Upper lobe of right lung (tissue), 1 donor: ENCODE data around the gene CECR2. TPM values are rescaled to one million over a fixed set of nuclear protein-coding genes. Genes with fewer than 3 reads are reported as not detected.

Experiments
- ATAC-seq: fragments of 200-7000 bp; cut with Tn5 transposase; one replicate; pipeline ENCODE4 v1.9.1; 2020; ENCODE audit warnings: mild to moderate bottlenecking, moderate library complexity
- DNase-seq: peaks from one replicate; pipeline ENCODE4 v3.0.0-alpha.2; 2020
- H3K27ac ChIP-seq: fragments of 200-600 bp; one replicate; pipeline ENCODE4 v1.8.0; 2022
- H3K27me3 ChIP-seq: fragments of 200-600 bp; one replicate; pipeline ENCODE4 v1.8.0; 2022; ENCODE audit warnings: mild to moderate bottlenecking
- H3K36me3 ChIP-seq: fragments of 200-600 bp; one replicate; pipeline ENCODE4 v1.8.0; 2022
- H3K4me1 ChIP-seq: fragments of 200-600 bp; one replicate; pipeline ENCODE4 v1.8.0; 2022
- H3K4me3 ChIP-seq: fragments of 200-600 bp; one replicate; pipeline ENCODE4 v1.8.0; 2022; ENCODE audit warnings: mild to moderate bottlenecking
- H3K9me3 ChIP-seq: fragments of 200-600 bp; one replicate; pipeline ENCODE4 v1.8.0; 2022
- CTCF ChIP-seq: fragments of 200-600 bp; IDR thresholded peaks from one replicate; pipeline ENCODE4 v1.8.0; 2022; ENCODE audit warnings: antibody characterized with exemption
- intact Hi-C: fragments of 100-400 bp; cut with DNase I; formaldehyde crosslinking; loops from one replicate; pipeline ENCODE4 v1.11.0; 2022
- total RNA-seq: library from RNA; stranded (reverse); fragmentation: NEBNext Ultra II Directional; extraction: Animal tissue kit (Norgen Biotek cat#: 25700); gene quantifications from one replicate; pipeline ENCODE4 v1.2.1, GENCODE V29; 2021
- donor health status: DM: no; HTN: yes; CAD: no; lungs with severe emphysema.

Gene CECR2
- total RNA-seq, 1 donor from 2014 or later, result 7.2 TPM

- no peak for ATAC-seq
- H3K4me3 ChIP-seq, result no peak overlapping the region
- H3K36me3 ChIP-seq, result no peaks in the 10 kb centered on the region
- DNase-seq, result no peak
- no peaks in the 10 kb centered on the region for H3K9me3 ChIP-seq
- no peak overlapping the region for H3K27ac ChIP-seq
- TF ChIP-seq CTCF, result no peak
- peaks cover 4% of the 10 kb centered on the region for H3K4me1 ChIP-seq
- intact Hi-C loops, result no loop called here
- H3K27me3 ChIP-seq, result no peaks in the 10 kb centered on the region
Measured at GRCh38 chr22:17343766-17344165, 25.5 kb upstream of the CECR2 start.

- Histone ChIP-seq H3K4me1 (peaks cover 4% of the 10 kb centered on the region), H3K4me3 (no peak overlapping the region), H3K27ac (no peak overlapping the region), H3K36me3 (no peaks in the 10 kb centered on the region), H3K27me3 (no peaks in the 10 kb centered on the region), H3K9me3 (no peaks in the 10 kb centered on the region)
- intact Hi-C loops, result no loop called here
- no peak for TF ChIP-seq CTCF
- ATAC-seq (no peak), DNase-seq (no peak)
Measured at GRCh38 chr22:17346578-17346977, 22.7 kb upstream of the CECR2 start.

- H3K27me3 ChIP-seq, result no peaks in the 10 kb centered on the region
- peaks cover 4% of the 10 kb centered on the region for H3K4me1 ChIP-seq
- no peak for TF ChIP-seq CTCF
- no peaks in the 10 kb centered on the region for H3K9me3 ChIP-seq
- intact Hi-C loops, result no loop called here
- no peak overlapping the region for H3K4me3 ChIP-seq
- ATAC-seq, result no peak
- no peaks in the 10 kb centered on the region for H3K36me3 ChIP-seq
- DNase-seq, result no peak
- H3K27ac ChIP-seq, result no peak overlapping the region
Measured at GRCh38 chr22:17347724-17348123, 21.5 kb upstream of the CECR2 start.

- no peaks in the 10 kb centered on the region for H3K9me3 ChIP-seq
- TF ChIP-seq CTCF, result no peak
- intact Hi-C loops, result no loop called here
- H3K27me3 ChIP-seq, result no peaks in the 10 kb centered on the region
- H3K4me3 ChIP-seq, result no peak overlapping the region
- H3K36me3 ChIP-seq, result no peaks in the 10 kb centered on the region
- ATAC-seq (peak; percentile 70), DNase-seq (no peak)
- no peak overlapping the region for H3K27ac ChIP-seq
- peaks cover 4% of the 10 kb centered on the region for H3K4me1 ChIP-seq
Measured at GRCh38 chr22:17348464-17349103, 20.7 kb upstream of the CECR2 start.

GRCh38 chr22:17349172-17349571, 20.1 kb upstream of the CECR2 start:
- Histone ChIP-seq H3K27me3 (no peaks in the 10 kb centered on the region), H3K9me3 (no peaks in the 10 kb centered on the region), H3K27ac (no peak overlapping the region), H3K4me3 (no peak overlapping the region), H3K36me3 (no peaks in the 10 kb centered on the region), H3K4me1 (peaks cover 4% of the 10 kb centered on the region)
- no peak for ATAC-seq
- intact Hi-C loops, result no loop called here
- no peak for DNase-seq
- TF ChIP-seq CTCF, result no peak

- DNase-seq (no peak), ATAC-seq (no peak)
- TF ChIP-seq CTCF, result no peak
- Histone ChIP-seq H3K27ac (no peak overlapping the region), H3K27me3 (no peaks in the 10 kb centered on the region), H3K4me1 (peaks cover 4% of the 10 kb centered on the region), H3K9me3 (no peaks in the 10 kb centered on the region), H3K4me3 (no peak overlapping the region), H3K36me3 (no peaks in the 10 kb centered on the region)
- intact Hi-C loops, result no loop called here
Measured at GRCh38 chr22:17350292-17350691, 19.0 kb upstream of the CECR2 start.
